Bone marrow (tissue), 2 donors: Measurements from ENCODE around the gene POMT1.

Experiments
- DNase-seq, 2 donors: peaks; one replicate each; lab custom pipeline; 2025; lab: John Stamatoyannopoulos, UW

The POMT1 gene

DNA sequence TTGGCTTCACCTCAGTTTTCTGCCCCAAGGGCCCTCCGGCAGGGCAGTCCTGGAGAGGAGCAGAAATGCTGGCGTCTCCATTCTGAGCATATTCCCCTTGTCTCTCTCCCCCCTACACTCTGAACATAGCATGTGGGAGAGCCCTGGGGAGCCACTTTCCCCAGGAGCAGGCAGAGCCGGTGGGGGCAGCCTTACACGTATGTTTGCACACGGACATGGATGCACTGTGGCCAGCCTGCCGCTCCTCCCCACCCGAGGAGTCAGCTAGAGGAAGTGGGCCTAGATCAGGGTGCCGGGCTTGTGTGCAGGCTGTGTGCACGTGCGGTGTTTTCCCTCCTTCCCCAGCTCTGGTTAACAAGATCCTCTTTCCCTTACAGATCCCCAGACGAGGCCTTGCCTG lies 25.4 kb upstream of the POMT1 start:
- DNase-seq, result no peak

DNA sequence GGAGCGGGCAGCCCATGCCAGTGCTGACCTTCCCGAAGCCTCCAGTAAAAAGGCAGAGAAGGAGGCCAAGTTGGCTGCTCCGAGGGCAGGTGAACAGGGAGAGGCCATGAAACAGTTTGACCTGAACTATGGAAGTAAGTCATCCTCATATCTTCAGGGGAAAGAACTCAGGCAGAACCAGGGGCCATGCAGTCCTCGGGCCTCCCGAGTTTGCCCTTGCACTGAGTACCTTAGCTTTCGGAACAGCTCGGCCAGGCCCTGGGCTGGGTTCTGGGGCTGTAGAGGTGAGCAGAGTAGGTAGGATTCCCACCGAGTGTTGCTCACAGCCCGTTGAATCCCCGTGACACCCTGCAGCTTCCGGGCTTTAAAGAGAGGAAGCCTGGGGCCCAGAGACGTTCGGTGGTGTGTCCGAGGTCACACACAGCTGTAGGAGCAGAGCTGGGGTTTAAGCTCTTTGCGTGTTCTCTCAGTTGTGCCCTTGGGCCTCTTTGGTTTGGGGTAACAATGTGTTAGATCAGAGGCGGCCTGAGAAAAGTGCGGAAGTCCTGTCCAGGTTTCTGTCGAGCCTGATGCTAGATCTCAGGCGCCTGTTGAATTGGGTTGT lies 24.8 kb upstream of the POMT1 start:
- no peak for DNase-seq

DNA sequence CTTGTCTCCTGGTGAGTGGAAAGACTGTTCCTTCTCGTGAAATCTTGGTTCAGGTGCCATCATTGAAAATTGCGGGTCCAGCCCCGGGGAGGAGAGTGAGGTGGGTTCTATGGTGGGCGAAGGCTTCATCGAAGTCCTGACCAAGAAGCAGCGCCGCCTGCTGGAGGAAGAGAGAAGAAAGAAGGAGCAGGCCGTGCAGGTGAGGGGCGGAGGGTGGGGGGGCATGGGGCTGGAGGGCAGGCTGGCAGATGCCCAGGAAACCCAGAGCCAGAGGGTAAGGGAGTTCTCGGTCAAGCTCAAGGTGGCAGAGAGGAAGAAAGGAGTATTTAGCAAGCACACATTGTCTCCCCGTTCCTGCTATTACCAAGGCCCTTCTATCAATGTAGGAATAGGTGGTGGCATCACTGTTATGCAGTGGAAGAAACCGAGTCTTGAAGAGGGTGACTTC lies 24.3 kb upstream of the POMT1 start:
- peak in 1 of 2 donors; percentile 36 for DNase-seq

DNA sequence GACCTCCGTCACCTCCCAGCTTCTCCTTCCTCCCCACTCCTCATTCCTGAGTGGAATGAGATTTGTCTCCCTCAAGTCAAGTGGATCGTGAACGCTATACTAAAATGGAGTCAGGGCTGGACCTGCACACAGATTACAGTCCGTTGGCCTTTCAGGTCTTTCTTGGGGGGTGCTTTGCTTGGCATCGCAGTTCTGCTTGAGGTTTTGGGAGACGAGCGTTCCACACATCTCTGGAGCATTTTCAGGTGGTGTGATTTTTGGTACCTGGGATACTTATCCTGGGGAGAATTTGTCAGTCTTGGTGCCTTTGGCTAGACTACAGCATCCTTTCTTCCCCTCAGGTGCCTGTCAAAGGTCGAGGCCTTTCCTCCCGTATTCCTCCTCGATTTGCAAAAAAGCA lies 23.8 kb upstream of the POMT1 start:
- DNase-seq, result no peak

DNA sequence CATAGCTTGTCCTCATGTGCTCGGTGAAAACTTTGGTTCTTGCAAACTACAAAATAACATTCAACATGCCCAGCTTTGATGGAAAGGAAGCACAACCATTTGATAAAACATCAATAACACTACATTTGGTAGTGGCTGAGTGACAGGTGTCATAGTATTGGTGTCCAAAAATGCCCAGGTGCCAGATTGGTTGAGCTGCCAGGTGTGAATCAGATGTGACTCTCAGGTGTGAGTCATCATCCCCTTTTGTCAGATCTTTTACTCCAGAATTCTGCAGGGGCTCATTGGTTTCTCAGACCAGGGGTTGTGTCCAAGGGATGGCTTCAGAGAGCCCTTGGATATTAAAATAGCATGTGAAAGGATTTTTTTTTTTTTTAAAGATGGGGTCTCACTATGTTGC lies 22.5 kb upstream of the POMT1 start:
- no peak for DNase-seq

DNA sequence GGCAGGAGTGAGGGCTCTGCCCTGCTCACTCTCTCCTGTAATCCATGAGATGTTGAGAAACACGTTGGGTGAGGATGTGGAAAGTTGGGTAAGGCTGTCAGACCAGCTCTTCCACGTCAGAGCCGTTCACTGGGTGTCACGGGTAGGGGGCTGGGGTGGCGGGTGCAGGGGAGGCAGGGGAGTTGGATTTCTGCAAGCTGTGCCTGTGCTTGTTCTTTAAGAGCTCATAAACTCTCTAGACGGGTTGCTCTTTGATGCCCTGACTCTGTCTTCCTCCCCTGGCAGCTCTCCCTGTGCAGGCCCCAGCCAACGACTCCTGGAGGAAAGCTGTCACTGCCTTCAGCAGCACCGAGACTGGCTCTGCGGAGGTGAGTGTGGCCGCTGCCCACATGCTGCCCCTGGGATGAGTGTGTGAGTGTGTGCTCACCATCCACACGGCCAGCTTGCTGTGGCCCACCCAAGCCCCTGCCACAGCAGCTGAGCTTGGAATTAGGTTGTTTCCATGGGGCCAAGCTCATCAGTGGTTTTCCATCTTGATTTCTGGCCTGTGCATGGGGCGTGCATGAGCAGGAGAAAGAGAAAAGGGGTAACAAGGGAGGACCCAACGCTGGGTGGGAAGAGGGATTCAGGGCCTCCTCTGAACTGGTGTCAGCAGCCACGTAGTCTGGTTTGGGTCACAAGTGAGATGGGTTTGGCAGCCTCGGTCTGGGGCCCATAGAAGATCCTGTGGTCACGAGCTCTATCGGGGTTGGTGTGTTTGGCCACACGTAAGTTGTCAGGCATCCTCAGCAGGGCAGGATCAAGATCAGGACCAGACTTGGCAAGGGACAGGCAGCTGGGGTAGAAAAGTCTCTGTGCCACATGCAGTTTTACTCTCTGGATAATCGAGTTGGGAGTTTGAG lies 21.0 kb upstream of the POMT1 start:
- no peak for DNase-seq

DNA sequence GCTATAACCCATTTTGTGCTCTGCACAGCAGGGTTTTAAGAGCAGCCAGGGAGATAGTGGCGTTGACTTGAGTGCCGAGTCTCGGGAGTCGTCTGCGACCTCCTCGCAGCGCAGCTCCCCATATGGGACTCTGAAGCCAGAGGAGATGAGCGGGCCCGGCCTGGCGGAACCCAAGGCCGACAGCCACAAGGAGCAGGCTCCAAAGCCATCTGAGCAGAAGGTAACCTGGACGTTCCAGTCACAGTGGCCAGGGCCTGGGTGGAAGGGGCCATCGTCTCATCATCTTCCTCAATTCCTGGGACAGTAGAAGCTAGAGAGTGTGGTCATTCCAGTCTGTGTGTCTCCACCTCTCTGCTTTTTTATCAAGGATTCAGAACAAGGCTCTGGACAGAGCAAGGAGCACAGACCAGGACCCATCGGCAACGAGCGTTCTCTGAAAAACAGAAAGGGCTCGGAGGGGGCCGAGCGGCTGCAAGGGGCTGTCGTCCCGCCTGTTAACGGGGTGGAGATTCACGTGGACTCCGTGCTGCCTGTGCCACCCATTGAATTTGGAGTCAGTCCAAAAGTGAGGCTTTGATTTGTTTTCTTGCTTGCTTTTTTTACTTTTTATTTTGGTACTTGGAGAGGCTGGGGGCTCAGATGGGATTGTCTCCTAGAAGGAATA lies 20.2 kb upstream of the POMT1 start:
- no peak for DNase-seq

DNA sequence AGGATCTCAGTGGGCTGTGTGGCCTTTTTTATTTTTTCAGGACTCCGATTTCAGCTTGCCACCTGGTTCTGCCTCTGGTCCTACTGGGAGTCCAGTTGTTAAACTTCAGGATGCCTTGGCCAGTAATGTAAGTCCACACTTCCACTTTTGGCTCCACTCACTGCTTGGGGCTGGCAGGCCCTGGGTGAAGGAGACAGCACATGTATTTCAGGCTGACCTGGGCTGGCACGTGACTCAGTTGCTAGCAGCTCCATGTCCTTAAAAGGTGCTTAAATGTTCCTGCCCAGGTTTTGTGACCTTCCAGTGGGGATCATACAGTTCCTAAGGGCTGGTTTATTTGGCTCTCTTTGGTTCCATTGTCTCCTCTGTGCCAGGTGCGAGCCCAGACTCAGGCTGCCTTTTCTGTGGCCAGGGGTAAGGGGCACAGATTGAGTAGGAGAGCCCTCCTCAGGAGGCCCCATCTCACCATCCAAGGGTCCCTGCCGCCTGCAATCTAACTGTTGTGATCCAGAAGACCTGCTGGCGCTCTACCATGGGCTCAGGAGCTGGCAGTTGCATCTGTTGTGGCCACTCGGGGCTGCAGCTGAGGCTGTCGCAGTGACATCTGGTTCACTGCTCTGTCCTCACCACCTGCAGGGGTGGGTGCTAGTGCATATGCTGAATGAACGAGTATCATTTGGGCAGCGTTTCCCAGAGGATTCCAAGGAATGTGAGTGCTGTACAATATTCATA lies 19.2 kb upstream of the POMT1 start:
- DNase-seq, result no peak

DNA sequence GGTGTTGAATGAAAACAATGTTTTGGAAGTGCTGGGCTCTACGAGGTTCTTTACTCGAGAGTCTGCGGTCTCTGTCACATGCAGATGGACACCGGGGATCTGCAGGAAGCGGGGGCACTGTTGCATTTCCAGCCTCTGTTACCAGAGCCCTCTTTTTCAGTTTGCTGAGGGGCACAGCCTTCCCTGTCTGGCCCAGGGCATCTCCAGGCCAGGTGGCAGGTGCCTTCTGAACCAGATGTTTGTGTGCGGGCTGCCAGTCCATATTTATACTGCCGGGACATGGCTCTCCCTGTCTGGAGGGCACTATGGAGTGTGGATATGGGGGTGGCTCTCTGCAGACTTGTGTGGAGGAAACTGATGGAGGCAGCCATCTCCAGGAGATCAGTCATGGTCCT lies 18.7 kb upstream of the POMT1 start:
- DNase-seq, result no peak

DNA sequence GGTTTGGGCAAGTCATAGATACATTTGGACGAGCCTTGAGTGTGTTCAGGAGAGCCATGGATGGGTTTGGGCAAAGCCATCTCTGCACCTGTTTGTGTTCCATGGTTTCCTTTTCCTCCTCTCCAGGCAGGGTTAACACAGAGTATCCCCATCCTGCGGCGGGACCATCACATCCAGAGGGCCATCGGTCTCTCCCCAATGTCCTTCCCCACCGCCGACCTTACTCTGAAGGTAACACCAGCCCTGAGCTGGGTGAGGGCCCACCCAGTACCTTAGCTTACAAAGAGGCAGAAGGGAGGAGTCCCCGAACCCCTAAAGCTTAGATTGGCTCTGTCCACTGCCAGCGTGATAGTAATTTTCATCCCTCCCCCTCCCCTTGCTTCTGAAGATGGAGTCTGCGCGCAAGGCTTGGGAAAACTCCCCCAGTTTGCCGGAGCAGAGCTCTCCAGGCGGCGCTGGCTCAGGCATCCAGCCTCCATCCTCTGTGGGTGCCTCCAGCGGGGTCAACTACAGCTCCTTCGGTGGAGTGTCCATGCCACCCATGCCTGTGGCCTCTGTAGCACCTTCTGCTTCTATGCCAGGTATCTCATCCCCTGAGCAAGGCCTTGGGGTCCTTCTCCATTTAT lies 18.0 kb upstream of the POMT1 start:
- no peak for DNase-seq

DNA sequence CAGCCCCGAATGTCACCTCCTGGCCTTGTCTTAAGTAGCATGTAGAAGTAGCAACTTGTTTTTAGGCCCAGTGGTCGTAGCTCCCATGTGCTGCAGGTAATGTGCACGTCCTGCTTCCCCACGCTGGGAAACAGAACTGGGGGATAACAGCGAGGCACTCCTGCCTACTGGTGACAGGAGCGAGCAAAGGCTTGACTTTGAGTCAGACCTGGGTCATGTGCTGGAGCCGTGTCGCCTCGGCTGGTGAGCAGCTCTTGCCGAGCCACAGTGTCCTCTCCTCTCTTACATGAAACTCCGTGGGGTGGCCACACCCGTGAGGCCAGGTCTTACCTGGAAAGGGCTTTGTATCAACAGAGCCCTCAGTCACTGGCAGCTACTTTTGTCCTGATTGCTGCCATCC lies 17.5 kb upstream of the POMT1 start:
- no peak for DNase-seq

DNA sequence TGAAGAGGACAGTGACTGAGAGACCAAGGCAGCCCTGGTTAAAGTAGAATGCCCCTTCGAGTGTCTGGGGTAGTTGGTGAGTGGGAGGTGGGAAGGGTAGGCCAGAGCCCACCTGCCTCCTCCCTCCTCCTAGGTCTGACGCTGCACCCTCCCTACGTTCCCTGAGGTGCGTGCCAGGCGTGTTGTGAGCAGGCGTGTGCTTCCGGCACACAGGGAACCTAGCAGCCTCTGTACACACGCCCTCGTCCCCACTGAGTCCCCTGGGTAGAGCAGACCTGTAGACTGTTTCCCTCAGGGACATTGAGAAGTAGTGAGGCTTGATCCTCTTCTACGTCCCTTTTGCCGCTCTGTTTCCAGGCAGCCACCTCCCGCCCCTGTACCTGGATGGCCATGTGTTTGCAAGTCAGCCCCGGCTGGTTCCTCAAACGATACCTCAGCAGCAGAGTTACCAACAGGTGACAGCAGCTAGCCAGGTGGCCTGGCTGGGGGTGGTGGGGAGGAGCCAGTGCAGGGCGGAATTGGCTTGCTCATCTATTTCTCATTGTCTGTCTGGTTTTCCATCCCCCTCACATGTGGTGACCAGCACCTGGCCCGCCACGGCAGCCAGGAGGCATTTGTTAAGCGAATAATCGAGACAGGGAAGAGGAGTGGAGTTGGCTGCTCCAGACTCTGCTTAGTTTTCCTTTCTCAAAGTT lies 16.8 kb upstream of the POMT1 start:
- no peak for DNase-seq

DNA sequence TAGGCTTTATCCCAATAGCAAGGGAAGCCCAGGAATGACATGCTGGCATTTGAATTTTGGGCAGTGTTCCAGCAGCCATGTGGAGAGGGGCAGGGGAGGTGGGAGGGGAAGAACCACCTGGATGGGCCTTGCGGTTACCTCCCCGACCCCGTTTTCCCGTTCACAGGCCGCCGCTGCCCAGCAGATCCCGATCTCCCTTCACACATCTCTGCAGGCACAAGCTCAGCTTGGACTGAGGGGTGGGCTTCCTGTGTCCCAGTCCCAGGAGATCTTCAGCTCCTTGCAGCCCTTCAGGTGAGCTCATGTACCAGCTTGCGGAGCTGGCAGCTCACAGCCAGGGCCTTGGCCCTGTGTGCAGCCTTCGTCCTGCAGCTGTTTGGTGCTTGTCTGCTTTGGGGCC lies 15.7 kb upstream of the POMT1 start:
- DNase-seq, result no peak

DNA sequence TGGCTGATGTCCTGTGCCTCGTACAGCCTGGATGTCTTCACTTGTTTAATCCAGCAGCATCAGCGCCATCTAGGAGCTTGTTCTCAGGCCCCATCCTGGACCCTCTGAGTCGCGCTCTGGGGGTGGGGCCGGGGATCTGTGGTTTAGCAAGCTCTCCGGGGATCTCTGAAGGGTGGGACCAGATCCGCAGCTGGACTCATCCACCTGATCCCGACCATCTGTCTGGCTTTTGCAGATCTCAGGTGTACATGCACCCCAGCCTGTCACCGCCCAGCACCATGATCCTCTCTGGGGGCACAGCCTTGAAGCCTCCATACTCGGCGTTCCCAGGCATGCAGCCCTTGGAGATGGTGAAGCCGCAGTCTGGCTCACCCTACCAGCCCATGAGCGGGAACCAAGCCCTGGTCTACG lies 15.1 kb upstream of the POMT1 start:
- DNase-seq, result no peak

DNA sequence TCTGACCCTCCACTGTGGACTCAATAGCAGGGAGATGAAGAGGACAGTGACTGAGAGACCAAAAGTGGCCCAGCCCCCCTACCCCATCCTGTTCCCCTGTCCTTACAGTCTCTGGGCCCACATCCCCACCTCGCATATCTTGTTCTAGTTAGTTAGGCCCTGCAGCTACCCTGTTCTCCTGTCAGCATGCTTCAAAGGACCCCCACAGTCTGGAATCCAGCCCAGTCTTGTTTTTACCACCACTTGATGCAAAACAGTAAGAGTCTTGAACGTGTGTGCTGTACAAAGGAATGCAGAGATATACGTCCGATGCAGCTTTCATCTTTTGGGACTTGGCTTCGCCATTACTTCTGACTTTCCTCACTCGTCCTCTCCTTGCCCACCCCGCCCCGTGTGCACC lies 12.2 kb upstream of the POMT1 start:
- no peak for DNase-seq

DNA sequence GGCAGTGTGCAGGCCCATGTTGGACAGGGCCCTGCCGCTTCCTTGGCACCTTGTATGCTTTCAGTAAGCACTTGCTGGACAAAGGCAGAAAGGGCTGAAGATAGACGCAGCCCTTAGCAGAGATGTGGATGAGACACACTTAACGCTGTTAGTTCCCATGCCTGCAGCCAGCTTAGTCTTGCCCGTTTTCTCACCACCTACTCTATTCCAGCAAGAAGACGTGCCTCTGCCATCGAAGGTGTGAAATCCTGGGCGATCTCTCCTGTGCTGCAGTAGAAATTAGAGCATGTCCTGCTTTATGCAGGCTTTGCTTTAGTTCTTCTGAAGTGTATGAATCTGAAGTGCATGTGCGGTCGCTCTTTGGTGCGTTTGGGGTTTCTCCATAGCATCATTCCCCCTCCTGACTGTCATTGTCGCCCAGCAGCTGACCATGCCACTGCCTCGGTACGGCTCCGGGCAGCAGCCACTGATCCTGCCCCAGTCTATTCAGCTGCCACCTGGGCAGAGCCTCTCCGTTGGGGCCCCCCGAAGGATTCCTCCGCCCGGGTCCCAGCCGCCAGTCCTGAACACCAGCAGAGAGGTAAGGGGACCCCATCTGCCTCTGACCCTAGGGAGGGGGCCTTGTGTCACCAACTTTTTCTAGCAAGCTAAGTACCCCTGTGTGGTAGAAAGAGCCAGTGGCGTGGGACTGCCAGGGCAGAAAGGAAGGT lies 11.6 kb upstream of the POMT1 start:
- no peak for DNase-seq

DNA sequence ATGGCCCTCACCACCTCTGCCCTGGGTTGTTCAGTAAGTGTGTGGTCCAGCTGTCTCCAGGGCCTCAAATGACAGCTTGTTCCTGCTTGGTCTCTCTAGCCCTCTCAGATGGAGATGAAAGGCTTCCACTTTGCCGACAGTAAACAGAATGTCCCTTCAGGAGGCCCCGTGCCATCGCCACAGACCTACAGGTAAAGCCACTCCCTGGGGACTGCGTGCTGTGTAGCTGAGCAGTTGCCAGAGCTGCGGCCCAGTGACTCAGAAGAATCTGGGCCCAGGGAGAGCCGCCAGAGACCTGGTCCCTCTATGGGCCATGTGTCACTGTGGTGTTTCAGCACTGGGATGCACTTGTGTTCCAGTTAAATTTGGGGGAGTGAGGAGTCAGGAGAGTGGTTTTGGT lies 10.6 kb upstream of the POMT1 start:
- no peak for DNase-seq

DNA sequence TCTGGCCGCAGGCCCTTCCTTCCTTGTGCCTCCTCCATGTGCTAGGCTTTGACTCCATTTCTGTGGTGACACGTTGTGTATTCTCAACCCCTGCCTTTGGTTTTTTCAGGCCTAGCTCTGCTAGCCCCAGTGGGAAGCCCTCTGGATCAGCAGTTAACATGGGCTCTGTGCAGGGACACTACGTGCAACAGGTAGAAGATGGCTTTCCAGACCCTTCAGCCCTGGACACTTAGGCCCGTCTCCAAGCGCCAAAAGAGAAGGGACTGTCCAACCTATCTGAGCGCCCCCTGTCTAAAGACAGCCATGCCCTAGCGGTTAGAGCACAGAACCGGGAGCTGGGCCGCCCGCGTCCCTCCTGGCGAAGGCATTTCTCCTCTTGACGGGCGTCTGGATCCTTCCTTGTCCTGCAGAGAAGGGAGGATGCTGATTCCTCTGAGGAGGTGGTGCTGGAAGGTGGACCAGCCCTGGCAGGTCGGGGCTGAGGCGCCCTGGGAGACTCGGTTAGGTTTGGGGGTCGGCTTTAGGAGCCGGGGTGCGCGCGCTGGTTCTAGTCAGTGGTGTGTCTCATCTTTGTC lies 8.3 kb upstream of the POMT1 start:
- no peak for DNase-seq

DNA sequence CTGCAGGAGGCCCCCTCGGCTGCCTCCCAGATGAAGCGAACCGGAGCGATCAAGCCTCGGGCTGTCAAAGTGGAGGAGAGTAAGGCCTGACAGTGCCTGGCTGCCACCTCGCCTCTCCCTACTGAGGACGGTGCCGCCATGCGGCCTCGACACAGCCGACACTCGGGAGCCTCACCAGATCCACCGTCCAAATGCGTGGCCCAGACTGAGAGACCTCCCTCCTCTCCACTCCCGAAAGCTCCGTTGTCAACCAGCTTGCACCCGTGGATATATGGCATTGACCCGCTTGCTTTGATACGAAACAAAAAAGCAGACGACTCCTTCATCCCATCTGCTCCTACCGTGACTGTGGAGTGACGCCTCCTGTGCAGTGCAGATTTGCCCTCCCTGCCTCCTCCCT lies 6.9 kb upstream of the POMT1 start:
- DNase-seq, result no peak

DNA sequence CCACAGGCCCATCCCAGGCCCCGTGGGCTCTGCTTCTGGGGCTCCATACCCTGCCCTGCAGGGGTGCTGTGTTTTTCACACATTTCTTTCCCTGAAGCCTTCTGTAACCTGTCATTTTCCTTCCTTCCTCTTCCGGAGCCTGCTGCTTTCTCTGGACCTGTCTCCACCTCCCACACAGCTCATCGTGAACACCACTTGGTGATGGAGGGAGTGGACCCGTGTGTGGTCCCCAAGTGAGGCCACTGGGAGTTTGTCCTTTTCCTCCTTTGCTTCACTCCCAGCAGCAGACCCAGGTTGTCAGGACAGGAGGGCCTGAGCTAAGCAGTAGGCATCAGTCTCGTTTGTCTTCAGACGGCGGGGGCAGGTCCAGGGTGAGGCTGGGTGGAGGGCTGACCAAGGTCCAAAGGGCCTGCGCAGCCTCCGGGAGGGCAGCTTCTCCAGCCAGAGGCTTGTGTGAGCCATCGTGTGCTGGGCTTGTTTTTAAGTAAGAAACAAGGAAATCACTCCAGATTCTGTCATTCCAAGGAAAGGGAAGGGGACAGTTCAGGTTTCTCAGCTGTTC lies 5.8 kb upstream of the POMT1 start:
- no peak for DNase-seq
